Measurements from ENCODE around the gene SCAF4.

GRCh38 chr21:31772674-31773555 lies 41.0 kb upstream of the SCAF4 start:
- TF ChIP-seq CTCF (IDR thresholded peaks at IDR 0.05) (no peak), EZH2 (IDR thresholded peaks at IDR 0.05; ENCODE audit: borderline replicate concordance, insufficient read depth, low read depth, low read length, poor library complexity, severe bottlenecking) (no peak)
